ENCODE measurements around the gene IL34.
"Not testable (repeated sequence)": the region's sequence is repeated elsewhere in the genome, so short reads cannot be mapped to it uniquely, and the experiment has no call there.

Gene IL34

DNA sequence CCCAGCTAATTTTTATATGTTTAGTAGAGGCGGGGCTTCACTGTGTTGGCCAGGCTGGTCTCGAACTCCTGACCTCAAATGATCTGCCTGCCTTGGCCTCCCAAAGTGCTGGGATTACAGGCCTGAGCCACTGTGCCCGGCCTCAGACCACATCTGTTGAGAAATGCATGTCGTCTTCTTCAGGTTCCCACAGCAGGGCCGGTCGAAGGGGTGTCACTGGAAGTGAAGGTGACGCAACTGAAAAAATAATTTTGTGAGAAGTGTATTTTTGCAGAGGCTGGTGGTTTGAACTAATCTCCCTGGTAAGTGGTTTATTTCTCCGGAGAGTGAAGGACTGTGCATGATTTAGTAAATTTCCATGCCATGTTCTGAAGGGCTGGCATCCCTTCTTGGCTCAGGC is 33.4 kb upstream of the IL34 start:
- Histone ChIP-seq H3K36me3 (replicated peaks; ENCODE audit: insufficient read depth, low read length) (no peaks in the 10 kb centered on the region), H3K27me3 (replicated peaks; ENCODE audit: insufficient read depth, low read length) (no peaks in the 10 kb centered on the region), H3K4me2 (ENCODE audit: low read depth, low read length) (no peak overlapping the region), H3K27ac (ENCODE audit: low read length) (no peak overlapping the region), H3K9me2 (replicated peaks; ENCODE audit: insufficient read depth, low read length) (no peaks in the 10 kb centered on the region), H3K4me1 (ENCODE audit: low read length) (no peaks in the 10 kb centered on the region), H4K20me1 (ENCODE audit: insufficient read depth, low read length) (no peaks in the 10 kb centered on the region), H3K9ac (ENCODE audit: low read length) (no peak overlapping the region), H2AFZ (ENCODE audit: low read length) (no peak overlapping the region), H3K4me3 (ENCODE audit: low read length) (no peak overlapping the region), H3K79me2 (ENCODE audit: low read length) (no peaks in the 10 kb centered on the region), H3K9me3 (replicated peaks; ENCODE audit: insufficient read depth, low read length) (no peaks in the 10 kb centered on the region), H3F3A (ENCODE audit: insufficient read depth, low read length) (no peaks in the 10 kb centered on the region)
- DNase-seq, result no peak
- TF ChIP-seq, protein P1, sequence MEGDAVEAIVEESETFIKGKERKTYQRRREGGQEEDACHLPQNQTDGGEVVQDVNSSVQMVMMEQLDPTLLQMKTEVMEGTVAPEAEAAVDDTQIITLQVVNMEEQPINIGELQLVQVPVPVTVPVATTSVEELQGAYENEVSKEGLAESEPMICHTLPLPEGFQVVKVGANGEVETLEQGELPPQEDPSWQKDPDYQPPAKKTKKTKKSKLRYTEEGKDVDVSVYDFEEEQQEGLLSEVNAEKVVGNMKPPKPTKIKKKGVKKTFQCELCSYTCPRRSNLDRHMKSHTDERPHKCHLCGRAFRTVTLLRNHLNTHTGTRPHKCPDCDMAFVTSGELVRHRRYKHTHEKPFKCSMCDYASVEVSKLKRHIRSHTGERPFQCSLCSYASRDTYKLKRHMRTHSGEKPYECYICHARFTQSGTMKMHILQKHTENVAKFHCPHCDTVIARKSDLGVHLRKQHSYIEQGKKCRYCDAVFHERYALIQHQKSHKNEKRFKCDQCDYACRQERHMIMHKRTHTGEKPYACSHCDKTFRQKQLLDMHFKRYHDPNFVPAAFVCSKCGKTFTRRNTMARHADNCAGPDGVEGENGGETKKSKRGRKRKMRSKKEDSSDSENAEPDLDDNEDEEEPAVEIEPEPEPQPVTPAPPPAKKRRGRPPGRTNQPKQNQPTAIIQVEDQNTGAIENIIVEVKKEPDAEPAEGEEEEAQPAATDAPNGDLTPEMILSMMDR (IDR thresholded peaks at IDR 0.05; ENCODE audit: low read length), result no peak
- TF ChIP-seq EZH2 (optimal IDR thresholded peaks at IDR 0.05; ENCODE audit: low read depth, low read length) (no peak), EZH2phosphoT487 (IDR thresholded peaks at IDR 0.05; ENCODE audit: low read length) (no peak)

DNA sequence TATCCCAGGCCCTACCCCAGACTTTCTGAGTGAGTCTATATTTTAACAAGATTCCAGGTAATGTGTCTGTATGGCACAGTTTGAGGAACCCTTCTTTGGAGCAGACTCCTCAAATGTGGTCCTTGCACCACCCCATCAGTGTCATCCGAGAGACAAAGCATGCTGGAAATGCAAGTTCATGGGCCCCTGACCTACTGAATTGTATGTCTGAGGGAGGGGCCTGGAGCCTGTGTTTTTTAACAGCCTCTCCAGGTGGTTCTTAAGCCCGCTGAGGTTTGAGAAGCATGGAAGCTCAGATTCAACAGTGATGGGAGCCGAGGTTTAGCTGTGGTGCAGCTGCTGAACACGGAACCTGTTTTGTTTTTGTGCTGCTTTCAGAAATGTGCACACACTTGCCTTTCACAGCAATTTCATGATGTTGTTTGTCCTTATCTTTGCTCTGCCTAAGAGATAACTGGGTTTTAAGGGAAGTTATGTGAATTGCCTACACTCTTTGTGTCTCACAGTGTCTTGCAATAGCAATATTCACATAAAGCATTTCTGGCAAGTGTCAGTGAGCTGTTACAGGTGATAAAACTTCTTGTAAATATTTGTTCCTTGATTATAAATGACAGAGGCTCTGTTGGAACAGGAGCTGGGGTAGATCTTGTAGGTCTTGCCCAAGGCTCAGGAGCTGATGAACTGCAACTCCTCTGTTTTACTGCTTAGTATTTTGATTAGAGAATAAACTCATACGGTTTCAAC is 32.0 kb upstream of the IL34 start:
- no peak overlapping the region for H3K9ac ChIP-seq (ENCODE audit: low read length)
- DNase-seq, result no peak
- H3K27ac ChIP-seq (ENCODE audit: low read length), result no peak overlapping the region
- no peaks in the 10 kb centered on the region for H4K20me1 ChIP-seq (ENCODE audit: insufficient read depth, low read length)
- no peaks in the 10 kb centered on the region for H3K36me3 ChIP-seq (replicated peaks; ENCODE audit: insufficient read depth, low read length)
- H3F3A ChIP-seq (ENCODE audit: insufficient read depth, low read length), result no peaks in the 10 kb centered on the region
- H2AFZ ChIP-seq (ENCODE audit: low read length), result peak overlapping the region; percentile 14; the same call in 1 of the 2 replicates
- no peaks in the 10 kb centered on the region for H3K9me3 ChIP-seq (replicated peaks; ENCODE audit: insufficient read depth, low read length)
- H3K4me3 ChIP-seq (ENCODE audit: low read length), result no peak overlapping the region
- TF ChIP-seq EZH2phosphoT487 (IDR thresholded peaks at IDR 0.05; ENCODE audit: low read length) (no peak), EZH2 (optimal IDR thresholded peaks at IDR 0.05; ENCODE audit: low read depth, low read length) (no peak)
- TF ChIP-seq, protein P1 (IDR thresholded peaks at IDR 0.05; ENCODE audit: low read length), result no peak
- H3K79me2 ChIP-seq (ENCODE audit: low read length), result no peaks in the 10 kb centered on the region
- no peaks in the 10 kb centered on the region for H3K4me1 ChIP-seq (ENCODE audit: low read length)
- no peak overlapping the region for H3K4me2 ChIP-seq (ENCODE audit: low read depth, low read length)
- no peaks in the 10 kb centered on the region for H3K27me3 ChIP-seq (replicated peaks; ENCODE audit: insufficient read depth, low read length)
- no peaks in the 10 kb centered on the region for H3K9me2 ChIP-seq (replicated peaks; ENCODE audit: insufficient read depth, low read length)

DNA sequence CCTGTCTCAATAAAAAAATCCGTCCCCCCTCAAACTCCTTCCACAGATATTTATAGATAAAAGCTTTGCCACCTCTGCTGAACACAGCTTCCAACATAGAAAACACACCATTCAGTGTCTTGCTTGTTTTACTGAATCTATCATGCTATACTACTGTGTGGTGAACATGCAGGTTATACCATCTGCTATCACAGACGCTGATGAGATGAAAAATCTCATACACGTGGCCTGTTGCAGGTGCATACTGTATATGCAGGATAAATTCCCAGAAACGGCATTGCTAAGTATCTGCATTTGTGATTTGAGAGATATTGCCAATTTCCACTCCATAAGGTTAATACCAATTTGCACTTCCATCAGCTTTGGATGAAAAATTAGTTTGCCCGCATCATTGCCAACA is 30.4 kb upstream of the IL34 start:
- no peaks in the 10 kb centered on the region for H3K27me3 ChIP-seq (replicated peaks; ENCODE audit: insufficient read depth, low read length)
- no peaks in the 10 kb centered on the region for H4K20me1 ChIP-seq (ENCODE audit: insufficient read depth, low read length)
- no peak overlapping the region for H3K4me2 ChIP-seq (ENCODE audit: low read depth, low read length)
- H3K4me1 ChIP-seq (ENCODE audit: low read length), result no peaks in the 10 kb centered on the region
- no peak overlapping the region for H2AFZ ChIP-seq (ENCODE audit: low read length)
- no peaks in the 10 kb centered on the region for H3F3A ChIP-seq (ENCODE audit: insufficient read depth, low read length)
- no peak for DNase-seq
- no peak overlapping the region for H3K27ac ChIP-seq (ENCODE audit: low read length)
- H3K4me3 ChIP-seq (ENCODE audit: low read length), result no peak overlapping the region
- H3K9me3 ChIP-seq (replicated peaks; ENCODE audit: insufficient read depth, low read length), result no peaks in the 10 kb centered on the region
- no peaks in the 10 kb centered on the region for H3K79me2 ChIP-seq (ENCODE audit: low read length)
- H3K9me2 ChIP-seq (replicated peaks; ENCODE audit: insufficient read depth, low read length), result no peaks in the 10 kb centered on the region
- H3K36me3 ChIP-seq (replicated peaks; ENCODE audit: insufficient read depth, low read length), result no peaks in the 10 kb centered on the region
- no peak for TF ChIP-seq EZH2phosphoT487 (IDR thresholded peaks at IDR 0.05; ENCODE audit: low read length)
- no peak for TF ChIP-seq EZH2 (optimal IDR thresholded peaks at IDR 0.05; ENCODE audit: low read depth, low read length)
- TF ChIP-seq, protein P1 (IDR thresholded peaks at IDR 0.05; ENCODE audit: low read length), result no peak
- no peak overlapping the region for H3K9ac ChIP-seq (ENCODE audit: low read length)

DNA sequence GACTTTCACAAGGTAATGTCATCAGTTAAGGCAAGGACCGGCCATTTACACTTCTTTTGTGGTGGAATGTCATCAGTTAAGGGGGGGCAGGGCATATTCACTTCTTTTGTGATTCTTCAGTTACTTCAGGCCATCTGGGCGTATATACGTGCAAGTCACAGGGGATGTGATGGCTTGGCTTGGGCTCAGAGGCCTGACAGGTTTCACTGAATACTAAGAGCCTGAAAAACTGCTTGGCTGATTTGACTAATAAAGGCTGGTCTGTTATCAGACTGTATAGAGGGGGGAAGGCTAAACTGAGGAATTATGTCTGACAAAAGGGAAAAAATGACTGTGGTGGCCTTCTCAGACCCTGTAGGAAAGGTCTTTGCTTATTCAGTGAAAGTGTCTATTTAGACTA is 24.5 kb upstream of the IL34 start:
- DNase-seq; H3K27me3 ChIP-seq (replicated peaks; ENCODE audit: insufficient read depth, low read length); H3K4me1 ChIP-seq (ENCODE audit: low read length); H3K4me2 ChIP-seq (ENCODE audit: low read depth, low read length); H3K27ac ChIP-seq (ENCODE audit: low read length); H2AFZ ChIP-seq (ENCODE audit: low read length); H3K36me3 ChIP-seq (replicated peaks; ENCODE audit: insufficient read depth, low read length); H4K20me1 ChIP-seq (ENCODE audit: insufficient read depth, low read length); H3K9me3 ChIP-seq (replicated peaks; ENCODE audit: insufficient read depth, low read length); H3F3A ChIP-seq (ENCODE audit: insufficient read depth, low read length); H3K9ac ChIP-seq (ENCODE audit: low read length); H3K79me2 ChIP-seq (ENCODE audit: low read length); H3K4me3 ChIP-seq (ENCODE audit: low read length); H3K9me2 ChIP-seq (replicated peaks; ENCODE audit: insufficient read depth, low read length): not testable (repeated sequence)
